ENCODE measurements around the gene RAB23. TPM values are rescaled to one million over a fixed set of nuclear protein-coding genes. Genes with fewer than 3 reads are reported as not detected.

Gene RAB23
- total and polyA plus RNA-seq, 2 of the 8 experiments (the other 6 are each of a cell fraction or from before 2014, with no cell fraction given): 6.5 to 17.2 TPM

DNA sequence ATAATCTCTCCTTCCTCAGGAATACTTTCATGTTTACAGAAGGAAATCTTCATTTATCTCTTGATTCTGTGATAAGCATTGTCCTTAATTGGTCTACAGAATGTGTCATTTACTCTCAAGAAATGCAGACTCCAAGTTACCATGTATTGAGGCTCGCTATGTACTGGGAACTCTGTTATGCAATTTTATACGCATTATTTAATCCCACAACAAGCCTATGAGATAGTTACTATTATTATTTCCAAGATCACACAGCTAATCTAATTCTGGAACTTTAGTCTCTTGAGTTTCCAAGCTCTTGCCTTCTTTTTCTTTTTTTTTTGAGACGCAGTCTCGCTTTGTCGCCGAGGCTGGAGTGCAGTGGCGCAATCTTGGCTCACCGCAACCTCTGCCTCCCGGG lies 30.0 kb upstream of the RAB23 start (continued):
- TF ChIP-seq ZNF274 (IDR thresholded peaks at IDR 0.05; ENCODE audit: borderline replicate concordance, extremely low read depth, low read length): no peak
- TF ChIP-seq TCF12 (IDR thresholded peaks at IDR 0.05; ENCODE audit: low read depth, low read length): no peak
- TF ChIP-seq NRF1 (IDR thresholded peaks at IDR 0.05; ENCODE audit: low read depth, low read length): no peak
